Measurements from ENCODE around the gene HEXB. TPM values are rescaled to one million over a fixed set of nuclear protein-coding genes. Genes with fewer than 3 reads are reported as not detected.
A peak's percentile ranks its signal among the peaks of the same experiment; 100 is the strongest.

HEXB gene
- total RNA-seq, 1 donor from 2014 or later = 220 TPM

DNA sequence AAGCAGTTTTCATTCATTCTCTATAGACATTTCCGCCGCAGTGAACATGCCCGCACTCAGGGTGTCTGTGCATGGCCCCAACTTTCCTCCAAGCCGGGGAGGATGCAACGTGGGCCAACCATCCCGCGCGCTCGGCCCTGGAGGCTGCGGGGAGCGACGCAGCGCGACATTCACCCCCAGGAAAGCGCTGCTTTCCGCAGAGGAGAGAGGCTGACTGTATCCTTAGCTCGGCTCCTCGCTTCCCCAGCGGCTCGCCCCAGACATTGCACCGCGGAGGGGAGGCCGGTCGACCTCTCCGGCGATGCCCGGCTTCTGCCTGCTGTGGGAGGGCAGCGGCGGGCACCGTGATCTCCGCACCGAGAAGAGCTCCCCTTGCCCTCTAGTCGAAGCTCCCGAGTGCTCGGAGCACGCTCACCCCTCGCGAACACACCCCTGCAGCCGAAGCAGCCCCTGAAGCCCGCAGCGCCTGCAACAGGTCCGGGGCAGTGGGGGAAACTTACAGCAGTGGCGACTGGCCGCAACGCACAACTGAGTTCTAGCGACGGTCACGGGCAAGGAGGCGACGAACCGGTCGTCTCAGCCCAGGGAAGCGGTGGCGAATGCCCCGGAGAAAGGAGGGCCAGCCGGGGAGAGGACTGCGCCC lies 45.1 kb upstream of the HEXB start:
- H3K4me3 ChIP-seq (ENCODE audit: low read depth, low read length) = peak overlapping the region; percentile 86
- TF ChIP-seq, protein P1, sequence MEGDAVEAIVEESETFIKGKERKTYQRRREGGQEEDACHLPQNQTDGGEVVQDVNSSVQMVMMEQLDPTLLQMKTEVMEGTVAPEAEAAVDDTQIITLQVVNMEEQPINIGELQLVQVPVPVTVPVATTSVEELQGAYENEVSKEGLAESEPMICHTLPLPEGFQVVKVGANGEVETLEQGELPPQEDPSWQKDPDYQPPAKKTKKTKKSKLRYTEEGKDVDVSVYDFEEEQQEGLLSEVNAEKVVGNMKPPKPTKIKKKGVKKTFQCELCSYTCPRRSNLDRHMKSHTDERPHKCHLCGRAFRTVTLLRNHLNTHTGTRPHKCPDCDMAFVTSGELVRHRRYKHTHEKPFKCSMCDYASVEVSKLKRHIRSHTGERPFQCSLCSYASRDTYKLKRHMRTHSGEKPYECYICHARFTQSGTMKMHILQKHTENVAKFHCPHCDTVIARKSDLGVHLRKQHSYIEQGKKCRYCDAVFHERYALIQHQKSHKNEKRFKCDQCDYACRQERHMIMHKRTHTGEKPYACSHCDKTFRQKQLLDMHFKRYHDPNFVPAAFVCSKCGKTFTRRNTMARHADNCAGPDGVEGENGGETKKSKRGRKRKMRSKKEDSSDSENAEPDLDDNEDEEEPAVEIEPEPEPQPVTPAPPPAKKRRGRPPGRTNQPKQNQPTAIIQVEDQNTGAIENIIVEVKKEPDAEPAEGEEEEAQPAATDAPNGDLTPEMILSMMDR (IDR thresholded peaks at IDR 0.05; ENCODE audit: insufficient read depth, low read length, severe bottlenecking) = peak; percentile 24
- no peaks in the 10 kb centered on the region for H3K27me3 ChIP-seq (ENCODE audit: control insufficient read depth, insufficient read depth, low read length)
- DNase-seq (ENCODE audit: low read depth) (no peak), FAIRE-seq (no peak)
- H3K36me3 ChIP-seq (ENCODE audit: control insufficient read depth, insufficient read depth, low read length) = peaks cover 12% of the 10 kb centered on the region

DNA sequence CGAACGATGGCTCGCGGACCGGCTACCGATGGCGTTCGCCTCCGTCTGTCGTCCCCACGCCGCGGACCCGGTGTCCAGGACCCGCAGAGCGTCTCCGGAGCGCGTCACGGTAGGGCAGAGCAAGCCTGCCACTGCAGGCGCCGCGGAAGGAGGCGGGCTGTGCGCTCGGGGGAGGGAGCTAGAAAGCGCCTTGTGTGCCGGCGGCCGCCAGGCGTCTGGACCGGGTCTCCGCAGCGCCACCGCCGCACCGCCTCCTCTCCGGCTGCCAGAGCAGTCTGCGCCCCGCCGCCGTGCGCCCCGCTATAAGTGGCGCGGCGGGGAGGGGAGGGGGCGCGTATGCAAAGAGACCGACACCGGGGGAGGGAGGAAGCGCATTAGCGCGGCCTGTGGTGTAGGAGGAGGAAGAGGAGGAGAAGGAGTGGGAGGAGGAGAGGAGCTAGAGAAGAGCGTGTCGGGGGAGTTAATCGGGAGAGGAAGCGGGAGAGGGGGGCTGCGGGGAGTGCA lies 44.5 kb upstream of the HEXB start, which contains the start of gene ENC1:
Gene ENC1 (minus strand): TSS at position 279 of the 504 bp plus-strand sequence. CDS start 4,243 bp downstream, outside the sequence.
- DNase-seq (ENCODE audit: low read depth) (peak; percentile 66), FAIRE-seq (no peak)
- TF ChIP-seq, protein P1 (IDR thresholded peaks at IDR 0.05; ENCODE audit: insufficient read depth, low read length, severe bottlenecking) = peak; percentile 67
- Histone ChIP-seq H3K36me3 (ENCODE audit: control insufficient read depth, insufficient read depth, low read length) (peaks cover 6% of the 10 kb centered on the region), H3K4me3 (ENCODE audit: low read depth, low read length) (peak within 1 kb of the TSS; percentile 86), H3K27me3 (ENCODE audit: control insufficient read depth, insufficient read depth, low read length) (no peaks in the 10 kb centered on the region)

DNA sequence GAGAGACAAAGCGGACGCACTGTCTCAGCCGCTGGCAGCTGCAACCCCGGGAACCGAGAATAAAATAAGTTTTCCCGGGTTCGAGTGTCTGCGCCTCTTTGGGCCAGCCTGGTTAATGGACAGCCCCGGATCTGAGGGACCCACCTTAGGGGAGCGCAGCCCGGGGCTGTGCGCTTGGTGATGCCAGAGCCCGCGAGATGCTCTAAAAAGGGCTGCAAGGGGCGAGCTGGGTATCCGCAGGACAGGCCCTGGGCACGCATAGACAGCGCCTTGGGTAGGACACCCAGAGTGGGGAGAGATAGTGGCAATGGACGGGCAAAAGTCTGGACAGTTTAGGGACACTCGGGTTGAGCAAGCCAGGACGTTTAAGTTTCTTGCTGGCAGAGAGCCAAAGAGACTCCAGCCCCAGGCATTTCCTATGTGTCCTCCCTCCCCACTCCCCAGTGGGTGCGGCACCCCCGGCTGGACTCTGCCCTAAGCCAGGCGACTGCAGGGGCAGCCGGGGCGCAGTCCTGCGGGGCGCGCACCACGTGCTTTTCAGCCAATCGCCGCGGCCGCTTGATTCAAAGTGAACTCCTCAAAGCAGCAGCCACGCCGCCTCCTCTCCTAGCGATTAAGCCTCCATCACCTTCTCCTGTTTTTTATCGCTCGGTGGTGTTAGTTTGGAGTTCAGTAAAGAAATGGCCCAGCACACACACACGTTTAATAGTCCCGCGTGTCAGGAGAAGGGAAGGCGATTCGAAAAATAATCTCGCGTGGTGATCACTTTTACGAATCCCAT lies 43.9 kb upstream of the HEXB start:
- FAIRE-seq (no peak), DNase-seq (ENCODE audit: low read depth) (peak; percentile 57)
- peak overlapping the region; percentile 86 for H3K4me3 ChIP-seq (ENCODE audit: low read depth, low read length)
- TF ChIP-seq, protein P1 (IDR thresholded peaks at IDR 0.05; ENCODE audit: insufficient read depth, low read length, severe bottlenecking) = no peak
- H3K36me3 ChIP-seq (ENCODE audit: control insufficient read depth, insufficient read depth, low read length) = no peaks in the 10 kb centered on the region
- H3K27me3 ChIP-seq (ENCODE audit: control insufficient read depth, insufficient read depth, low read length) = no peaks in the 10 kb centered on the region

DNA sequence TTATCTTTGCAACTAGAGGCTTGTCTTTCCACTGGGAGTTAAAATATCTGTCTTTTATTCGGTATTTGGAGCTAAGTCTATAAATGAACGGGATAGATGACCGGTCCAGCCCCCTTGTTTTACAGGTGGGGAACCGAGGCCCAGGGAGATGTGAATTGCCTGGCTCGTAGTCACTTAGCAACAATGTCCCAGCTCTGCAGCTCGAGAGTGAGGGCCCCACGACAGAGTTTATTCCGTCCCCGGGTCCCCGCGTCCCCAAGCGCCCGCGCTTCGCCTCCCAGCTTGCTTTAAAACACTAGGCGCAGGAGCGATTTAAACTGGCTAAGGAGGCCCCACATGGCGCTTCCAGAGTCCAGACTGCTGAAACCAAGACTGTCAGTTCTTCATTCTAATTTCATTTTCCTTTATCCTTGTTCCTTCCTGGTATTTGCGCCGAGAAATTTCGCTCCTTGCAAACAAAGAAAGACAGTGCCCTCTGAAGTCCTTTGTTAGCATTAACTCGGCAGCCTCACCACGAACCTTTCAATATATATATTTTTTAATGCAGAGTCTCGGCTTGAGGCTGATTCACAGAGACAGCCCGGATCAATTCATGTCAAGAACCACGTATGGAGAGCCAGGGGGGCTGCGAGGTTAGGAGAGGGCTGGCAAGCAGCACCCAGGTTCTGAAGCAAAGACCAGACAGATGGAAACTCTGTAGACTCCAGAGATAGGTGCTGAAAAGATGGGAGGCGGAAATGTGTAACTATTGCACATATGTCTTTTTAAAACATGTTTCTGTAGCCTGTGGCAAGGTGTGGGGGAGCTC lies 43.1 kb upstream of the HEXB start:
- FAIRE-seq (no peak), DNase-seq (ENCODE audit: low read depth) (peak; percentile 81)
- Histone ChIP-seq H3K36me3 (ENCODE audit: control insufficient read depth, insufficient read depth, low read length) (no peaks in the 10 kb centered on the region), H3K27me3 (ENCODE audit: control insufficient read depth, insufficient read depth, low read length) (no peaks in the 10 kb centered on the region), H3K4me3 (ENCODE audit: low read depth, low read length) (peak overlapping the region; percentile 86)
- TF ChIP-seq, protein P1 (IDR thresholded peaks at IDR 0.05; ENCODE audit: insufficient read depth, low read length, severe bottlenecking) = peak; percentile 56

DNA sequence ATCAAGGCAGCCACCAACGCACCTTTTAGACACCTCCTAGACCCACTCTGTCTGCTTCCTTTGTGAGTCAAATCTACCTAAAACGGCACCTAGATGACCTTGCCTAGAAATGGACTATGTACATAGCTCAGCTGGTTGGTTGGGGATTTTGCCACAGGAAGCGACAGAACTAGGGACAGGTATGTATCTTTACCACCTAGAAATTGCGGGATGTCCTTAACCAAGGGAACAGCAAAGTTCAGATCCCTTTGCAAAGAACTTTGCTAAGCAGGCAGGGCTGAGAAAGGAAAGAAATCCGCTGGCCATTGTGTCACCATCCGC lies 42.5 kb upstream of the HEXB start:
- FAIRE-seq = no peak
- Histone ChIP-seq H3K4me3 (ENCODE audit: low read depth, low read length) (no peak overlapping the region), H3K27me3 (ENCODE audit: control insufficient read depth, insufficient read depth, low read length) (no peaks in the 10 kb centered on the region), H3K36me3 (ENCODE audit: control insufficient read depth, insufficient read depth, low read length) (no peaks in the 10 kb centered on the region)
- TF ChIP-seq, protein P1 (IDR thresholded peaks at IDR 0.05; ENCODE audit: insufficient read depth, low read length, severe bottlenecking) = no peak
- DNase-seq (ENCODE audit: low read depth) = peak; percentile 54

All from bronchial epithelial cell (primary cell).